ENCODE data around the gene ADK.
"Not testable (repeated sequence)": the region's sequence is repeated elsewhere in the genome, so short reads cannot be mapped to it uniquely, and the experiment has no call there.

ADK gene

DNA sequence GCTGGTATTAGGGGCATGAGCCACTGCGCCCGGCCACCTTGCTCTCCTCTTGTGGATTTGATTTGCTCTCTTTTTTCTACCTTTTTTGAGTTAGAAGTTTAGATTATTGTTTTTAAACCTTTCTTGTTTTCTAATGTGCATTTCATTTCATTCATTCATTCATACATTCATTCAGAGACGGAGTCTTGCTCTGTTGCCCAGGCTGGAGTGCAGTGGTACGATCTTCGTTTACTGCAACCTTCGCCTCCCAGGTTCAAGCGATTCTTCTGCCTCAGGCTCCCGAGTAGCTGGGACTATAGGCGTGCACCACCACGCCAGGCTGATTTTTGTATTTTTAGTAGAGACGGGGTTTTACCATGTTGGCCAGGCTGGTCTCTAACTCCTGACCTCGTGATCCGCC is 37.6 kb downstream of the ADK start:
- DNase-seq, result not testable (repeated sequence)

GRCh38 chr10:74189999-74190421 is 39.0 kb downstream of the ADK start:
- DNase-seq, result peak; percentile 93

GRCh38 chr10:74190494-74190893 is 39.5 kb downstream of the ADK start:
- DNase-seq, result no peak

GRCh38 chr10:74194545-74194944 is 43.5 kb downstream of the ADK start:
- no peak for DNase-seq

DNA sequence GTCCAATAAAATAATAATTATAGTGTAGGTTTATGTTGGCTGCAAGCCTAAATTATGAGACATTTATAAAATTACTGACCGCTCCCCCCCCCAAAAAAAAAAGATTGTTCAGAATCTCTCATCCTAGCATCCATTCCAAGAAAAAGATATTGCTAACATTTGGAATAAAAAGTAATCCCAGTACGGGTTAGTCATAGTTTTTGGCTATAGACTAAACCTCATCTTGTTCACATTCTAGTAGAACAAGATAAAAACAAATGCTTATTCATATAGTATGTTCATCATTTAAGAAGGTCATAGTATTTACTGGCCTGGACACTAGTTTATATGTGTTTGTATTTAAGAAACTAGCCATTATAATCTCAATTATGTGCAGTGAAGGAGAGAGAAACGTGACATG is 44.0 kb downstream of the ADK start:
- DNase-seq, result no peak

GRCh38 chr10:74199315-74199714 is 48.3 kb downstream of the ADK start:
- DNase-seq, result no peak

DNA sequence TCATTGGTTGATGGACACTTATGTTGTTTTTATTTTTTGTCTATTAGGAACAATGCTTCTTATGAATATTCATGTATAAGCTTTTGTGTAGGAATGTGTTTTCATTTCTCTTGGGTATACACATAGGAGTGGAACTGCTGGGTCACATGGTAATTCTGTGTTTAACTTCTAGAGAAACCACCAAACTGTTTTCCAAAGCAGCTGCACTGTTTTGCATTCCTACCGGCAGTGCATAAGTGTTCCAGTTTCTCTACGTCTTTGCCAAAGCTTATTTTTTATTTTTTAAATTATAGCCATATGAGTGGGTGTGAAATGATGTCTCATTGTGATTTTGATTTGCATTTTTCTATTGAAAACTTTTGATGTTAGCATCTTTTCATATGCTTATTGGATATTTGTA is 51.3 kb downstream of the ADK start:
- DNase-seq, result no peak

DNA sequence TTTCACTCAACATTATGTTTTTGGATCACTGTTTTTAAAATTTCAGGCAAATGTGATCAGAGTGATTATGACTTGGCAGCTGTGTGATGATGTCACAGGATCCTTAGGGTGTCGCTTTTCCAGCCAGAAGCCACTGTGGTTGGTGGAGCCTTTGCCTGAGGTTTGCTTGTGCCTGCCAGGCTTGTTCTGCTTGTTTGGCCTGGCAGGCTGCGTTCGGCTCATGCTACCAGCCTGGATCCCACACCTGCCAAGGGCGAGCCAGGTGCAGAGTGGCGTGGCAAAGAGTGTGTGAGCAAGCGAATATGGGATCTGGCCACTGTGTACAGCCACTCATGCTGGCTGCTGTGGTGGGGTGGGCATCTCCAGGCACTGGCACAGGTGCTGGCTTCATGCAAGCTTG is 55.7 kb downstream of the ADK start:
- DNase-seq, result no peak

- DNase-seq, result no peak
These were observed 56.9 kb downstream of the ADK start for GRCh38 chr10:74207691-74208480.

GRCh38 chr10:74208997-74209396 is 58.0 kb downstream of the ADK start:
- DNase-seq, result no peak

- DNase-seq, result no peak
These were observed 62.0 kb downstream of the ADK start for GRCh38 chr10:74213019-74213418.

DNA sequence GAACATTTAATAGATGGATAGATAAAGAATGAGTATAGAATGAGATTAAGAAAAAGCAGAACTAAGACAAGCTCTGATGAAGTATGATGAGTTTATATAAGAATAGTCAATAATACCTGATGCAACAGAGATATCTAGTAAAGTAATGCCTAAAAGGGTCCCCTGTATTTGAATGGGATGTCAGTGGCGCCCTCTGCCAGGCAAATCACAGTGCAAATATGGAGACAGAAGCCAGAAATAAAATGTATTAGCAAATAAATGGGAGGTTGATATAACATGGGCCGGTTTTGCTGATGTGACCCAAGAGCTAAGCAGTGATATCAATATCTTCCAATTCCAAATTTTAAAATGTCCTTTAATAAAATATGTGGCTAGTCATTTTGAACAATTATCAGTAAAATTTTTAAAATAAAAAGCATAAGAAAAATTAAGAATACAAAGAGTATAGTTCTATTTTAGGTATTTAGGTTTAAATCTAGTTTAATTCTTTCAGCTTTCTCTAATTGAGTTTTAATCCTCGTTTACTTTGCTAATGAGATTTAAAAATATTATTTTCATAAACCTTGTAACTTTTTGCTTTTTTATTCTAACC is 62.6 kb downstream of the ADK start:
- no peak for DNase-seq

GRCh38 chr10:74217110-74217509 is 66.1 kb downstream of the ADK start:
- DNase-seq, result not testable (repeated sequence)

- not testable (repeated sequence) for DNase-seq
These were observed 71.4 kb downstream of the ADK start for GRCh38 chr10:74222467-74222866.

DNA sequence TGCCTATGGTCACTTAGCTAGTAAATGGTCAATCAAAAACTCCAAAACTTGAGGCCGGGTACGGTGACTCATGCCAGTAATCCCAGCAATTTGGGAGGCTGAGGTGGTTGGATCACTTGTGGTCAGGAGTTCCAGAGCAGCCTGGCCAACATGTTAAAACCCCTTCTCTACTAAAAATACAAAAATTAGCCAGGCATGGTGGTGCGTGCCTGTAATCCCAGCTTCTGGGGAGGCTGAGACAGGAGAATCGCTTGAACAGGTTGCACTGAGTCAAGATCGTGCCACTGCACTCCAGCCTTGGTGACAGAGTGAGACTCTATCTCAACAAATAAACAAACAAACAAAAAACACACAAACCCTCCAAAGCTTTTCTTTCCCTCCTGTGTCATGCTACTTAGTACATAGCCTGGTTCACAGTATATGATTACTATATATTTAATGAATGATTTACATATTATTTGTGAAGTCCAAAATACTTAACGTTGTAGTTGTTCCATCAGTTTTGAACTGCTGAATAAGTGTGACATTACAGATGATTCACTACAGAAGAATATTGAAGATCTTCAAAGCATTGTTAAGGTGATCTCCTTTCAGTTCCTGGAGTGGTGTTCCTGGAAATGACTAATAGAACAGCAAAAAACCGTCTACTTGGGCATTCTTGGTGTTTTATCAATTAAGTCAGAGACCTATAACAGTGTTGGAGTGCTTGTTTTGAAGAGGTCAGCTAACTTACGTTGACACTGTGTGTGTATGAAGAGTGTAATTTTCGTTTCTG is 72.9 kb downstream of the ADK start:
- DNase-seq, result no peak

DNA sequence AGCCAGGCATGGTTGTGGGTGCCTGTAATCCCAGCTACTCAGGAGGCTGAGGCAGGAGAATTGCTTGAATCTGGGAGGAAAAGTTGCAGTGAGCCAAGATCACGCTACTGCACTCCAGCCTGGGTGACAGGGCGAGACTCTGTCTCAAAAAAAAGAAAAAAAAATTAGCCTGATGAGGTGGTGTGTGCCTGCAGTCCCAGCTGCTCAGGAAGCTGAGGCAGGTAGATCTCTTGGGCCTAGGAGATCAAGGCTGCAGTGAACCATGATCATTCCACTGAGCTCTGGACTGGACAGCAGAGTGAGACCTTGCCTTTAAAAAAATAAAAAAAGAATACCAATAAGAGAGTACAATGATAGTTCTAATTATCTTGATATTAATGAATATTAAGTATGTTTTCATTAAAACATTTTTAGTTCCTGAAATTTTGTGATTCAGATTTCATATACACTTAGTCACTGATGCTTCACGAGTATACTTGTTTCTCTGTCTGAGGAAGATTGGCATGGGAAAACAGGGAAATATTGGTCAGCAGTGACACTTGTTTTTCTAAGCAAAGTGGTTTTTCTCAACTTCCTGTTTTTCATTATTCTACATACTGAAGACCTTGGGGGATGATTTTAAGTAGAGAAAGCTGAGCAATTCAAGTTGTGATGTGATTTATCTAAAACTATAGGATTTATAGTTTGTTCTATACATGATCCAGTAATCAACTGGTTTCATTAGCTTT is 76.8 kb downstream of the ADK start:
- no peak for DNase-seq

- no peak for DNase-seq
These were observed 80.4 kb downstream of the ADK start for GRCh38 chr10:74231375-74231774.

GRCh38 chr10:74233281-74233680 is 82.3 kb downstream of the ADK start:
- no peak for DNase-seq

DNA sequence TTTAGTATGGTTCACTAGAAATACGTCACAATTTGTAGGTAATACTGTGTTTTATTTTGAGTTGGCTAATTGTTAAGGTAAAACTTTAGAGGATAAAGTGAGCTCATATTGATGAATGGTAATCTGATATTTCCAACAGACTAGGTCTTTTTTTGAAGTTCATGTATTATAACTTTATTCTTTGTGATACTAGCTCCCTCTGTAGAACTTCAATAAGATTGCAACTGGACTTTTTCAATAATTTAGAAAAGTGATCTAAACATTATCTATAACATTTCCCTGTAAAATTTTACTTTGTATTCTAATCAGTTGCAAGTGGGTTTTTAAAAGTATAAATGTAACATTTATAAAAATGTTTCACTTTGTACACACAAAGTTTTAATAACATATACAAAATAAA is 83.5 kb downstream of the ADK start:
- DNase-seq, result no peak

DNA sequence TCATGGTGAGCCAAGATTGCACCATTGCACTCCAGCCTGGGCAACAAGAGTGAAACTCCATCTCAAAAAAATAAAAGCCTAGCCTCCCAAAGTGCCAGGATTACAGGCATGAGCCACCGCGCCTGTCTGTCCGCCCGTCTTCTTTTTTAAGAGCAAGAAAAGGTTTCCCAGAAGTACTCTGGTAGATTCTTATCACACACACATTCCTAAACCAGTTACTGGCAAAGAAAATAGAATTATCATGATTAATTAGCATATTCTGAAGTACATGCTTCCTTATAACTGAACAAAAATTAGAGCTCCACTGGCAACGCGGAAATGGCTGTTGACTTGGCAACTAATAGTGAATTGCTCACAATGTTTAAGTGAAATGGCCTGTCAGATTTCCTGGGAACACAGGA is 87.0 kb downstream of the ADK start:
- DNase-seq, result no peak

GRCh38 chr10:74238516-74238915 is 87.5 kb downstream of the ADK start:
- DNase-seq, result no peak

DNA sequence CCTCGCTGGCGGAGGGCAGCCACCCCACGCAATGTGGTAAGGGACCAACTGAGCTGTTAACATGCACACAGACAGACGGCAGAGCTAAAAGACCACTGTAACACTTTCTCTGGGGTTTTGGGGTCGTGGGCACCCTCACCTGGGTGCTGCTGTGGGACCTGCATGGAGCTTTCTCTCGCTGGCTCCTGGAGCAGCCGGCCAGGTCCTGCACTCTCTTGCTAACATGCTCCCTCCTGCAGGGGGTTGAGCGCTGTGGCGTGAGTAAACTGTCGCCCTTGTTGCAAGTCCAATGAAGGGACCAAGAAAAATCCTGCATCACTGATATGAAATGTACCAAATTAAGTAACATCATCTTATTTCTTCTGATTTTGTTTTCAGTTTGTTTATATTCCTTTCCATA is 92.0 kb downstream of the ADK start:
- DNase-seq, result no peak

GRCh38 chr10:74244097-74244685 is 93.2 kb downstream of the ADK start:
- peak; percentile 23 for DNase-seq

Measured in amniotic stem cell (primary cell).